Ovary (tissue), 9 donors: ENCODE results near the gene SIAH3. TPM values are rescaled to one million over a fixed set of nuclear protein-coding genes. Genes with fewer than 3 reads are reported as not detected.

Experiments
- DNase-seq, 5 donors: peaks; one replicate each; pipeline ENCODE4 v3.0.0-alpha.2; 2019 to 2020
- H3K27ac ChIP-seq, 2 donors: fragments of 200-600 bp; one replicate each; pipeline versions ENCODE4 v1.5.1 to v1.8.0; 2019 to 2022
- H3K27me3 ChIP-seq: fragments of 200-600 bp; one replicate; pipeline ENCODE4 v1.8.0; 2022
- H3K36me3 ChIP-seq: fragments of 200-600 bp; sonication (generic); one replicate; pipeline ENCODE4 v1.5.1; 2019
- H3K4me1 ChIP-seq: one replicate; pipeline ENCODE4 v1.8.1; 2013; ENCODE audit warnings: mild to moderate bottlenecking, moderate library complexity; ENCODE audit not compliant: insufficient read depth
- H3K4me3 ChIP-seq: fragments of 200-600 bp; sonication (generic); one replicate; pipeline ENCODE4 v1.5.1; 2017
- H3K9me3 ChIP-seq, 2 donors: fragments of 200-600 bp in 1 of 2; sonication (generic) in 1 of 2; one replicate each; pipeline versions ENCODE4 v1.5.1 to v1.8.1; 2013 to 2019; ENCODE audit warnings: mild to moderate bottlenecking in 1 of 2, moderate library complexity in 1 of 2
- CTCF ChIP-seq, 3 donors: fragments of 450-650 bp in 2 of 3; fragments of 200-600 bp in 1 of 3; IDR thresholded peaks; one replicate each; pipeline versions ENCODE4 v1.5.1 to v1.8.0; 2016 to 2022; ENCODE audit warnings: antibody characterized with exemption in 3 of 3, mild to moderate bottlenecking in 1 of 3
- EP300 ChIP-seq: sonication (generic); formaldehyde crosslinking; IDR thresholded peaks from one replicate; pipeline ENCODE4 v1.6.1; 2017; ENCODE audit warnings: antibody characterized with exemption
- POLR2A ChIP-seq: fragments of 450-650 bp; IDR thresholded peaks from one replicate; pipeline ENCODE4 v1.6.1; 2017; ENCODE audit warnings: antibody characterized with exemption, mild to moderate bottlenecking, moderate library complexity
- WGBS, 3 donors: extraction: QIAGEN DNeasy Blood & Tissue Kit in 1 of 3; methylation state at CpG; one replicate each; pipeline versions ENCODE4 v1.1.5 to v1.1.7; 2013 to 2017; 5-methylcytosine and 5-hydroxymethylcytosine counted together
- intact Hi-C, 4 donors: fragments of 100-400 bp; cut with DNase I; formaldehyde crosslinking; loops; one replicate each; pipeline versions ENCODE4 v1.11.0 to v1.15.1; 2022 to 2023
- polyA plus RNA-seq, 2 donors: library from polyadenylated mRNA; stranded (reverse); fragments of 200-250 nt in 1 of 2; fragments of 350-450 nt in 1 of 2; fragmentation: Illumina TruSeq in 1 of 2; extraction: RNeasy Lipid Tissue Mini Kit (QIAGEN cat#74804) in 1 of 2; gene quantifications; one replicate each; pipeline ENCODE4 v1.2.3, GENCODE V29; 2013 to 2014
- total RNA-seq, 7 donors: library from RNA; depleted of rRNA in 2 of 7; stranded (reverse); fragments of >200 nt in 2 of 7; fragmentation: NEBNext Ultra II Directional in 3 of 7; extraction: Animal tissue kit (Norgen Biotek cat#: 25700) in 3 of 7; gene quantifications; one replicate each; pipeline versions ENCODE4 v1.1.0 to v1.2.4, GENCODE V29; 2016 to 2023
- donor health status: DM: no; HTN: no; CAD: no; lungs with moderate emphysema.
- donor health status: DM: no; HTN: no; CAD: no.
- donor health status: Bipolar disorder and iron deficiency.
- donor health status: DM: yes; HTN: yes; CAD: no.
- donor health status: DM: no; HTN: no; CAD: no.
- donor health status: DM: yes; HTN: yes; CAD: no.

The SIAH3 gene
- total and polyA plus RNA-seq, 9 donors: 0.01 to 2.3 (median 0.24) TPM; not detected in 2

- H3K4me3 ChIP-seq: no peak overlapping the region
- no peak overlapping the region for H3K27ac ChIP-seq
- H3K36me3 ChIP-seq: no peaks in the 10 kb centered on the region
- no peaks in the 10 kb centered on the region for H3K9me3 ChIP-seq
- no peaks in the 10 kb centered on the region for H3K4me1 ChIP-seq
- 50 to 60% (median 53%) methylated on average over 9 of the region's 9 CpGs for WGBS, 3 donors
- intact Hi-C loops: no loop called here
- DNase-seq: no peak
- H3K27me3 ChIP-seq: no peaks in the 10 kb centered on the region
- TF ChIP-seq CTCF (IDR thresholded peaks at IDR 0.05) (no peak), EP300 (no peak), POLR2A (no peak)
These were observed 69.1 kb downstream of the SIAH3 start for GRCh38 chr13:45782327-45783045.

- WGBS, 3 donors: 49 to 53% (median 50%) methylated on average over 14 of the region's 14 CpGs
- no peaks in the 10 kb centered on the region for H3K9me3 ChIP-seq
- intact Hi-C loops: no loop called here
- H3K27ac ChIP-seq: no peak overlapping the region
- no peak overlapping the region for H3K4me3 ChIP-seq
- TF ChIP-seq EP300 (no peak), CTCF (IDR thresholded peaks at IDR 0.05) (no peak), POLR2A (no peak)
- H3K27me3 ChIP-seq: no peaks in the 10 kb centered on the region
- no peaks in the 10 kb centered on the region for H3K4me1 ChIP-seq
- no peaks in the 10 kb centered on the region for H3K36me3 ChIP-seq
- DNase-seq: peak in 3 of 5 donors; percentile 12 to 33 (median 25)
These were observed 69.8 kb downstream of the SIAH3 start for GRCh38 chr13:45781553-45782326.

- no peaks in the 10 kb centered on the region for H3K9me3 ChIP-seq
- H3K36me3 ChIP-seq: no peaks in the 10 kb centered on the region
- H3K27me3 ChIP-seq: no peaks in the 10 kb centered on the region
- no peak overlapping the region for H3K27ac ChIP-seq
- WGBS, 3 donors: 74 to 79% (median 76%) methylated on average over 5 of the region's 5 CpGs
- no peak overlapping the region for H3K4me3 ChIP-seq
- no peak for DNase-seq
- intact Hi-C loops: no loop called here
- no peak for TF ChIP-seq CTCF (IDR thresholded peaks at IDR 0.05)
- no peaks in the 10 kb centered on the region for H3K4me1 ChIP-seq
These were observed 71.7 kb downstream of the SIAH3 start for GRCh38 chr13:45779901-45780300.

- DNase-seq: no peak
- Histone ChIP-seq H3K27me3 (no peaks in the 10 kb centered on the region), H3K36me3 (no peaks in the 10 kb centered on the region), H3K4me1 (no peaks in the 10 kb centered on the region), H3K4me3 (no peak overlapping the region), H3K9me3 (no peaks in the 10 kb centered on the region), H3K27ac (no peak overlapping the region)
- intact Hi-C loops: no loop called here
- TF ChIP-seq POLR2A: no peak
- no peak for TF ChIP-seq CTCF (IDR thresholded peaks at IDR 0.05)
- no peak for TF ChIP-seq EP300
- 66 to 85% (median 80%) methylated on average over 4 of the region's 4 CpGs for WGBS, 3 donors
These were observed 72.7 kb downstream of the SIAH3 start for GRCh38 chr13:45778882-45779281.
